GM19452 (cell line): Measurements from ENCODE around the gene CEACAM18.
"Not testable (repeated sequence)": the region's sequence is repeated elsewhere in the genome, so short reads cannot be mapped to it uniquely, and the experiment has no call there.

Experiments
- ATAC-seq: cut with Tn5 transposase; IDR thresholded peaks from one replicate; pipeline ENCODE4 v1.9.1; 2021; ENCODE audit not compliant: unreplicated experiment

Gene CEACAM18

GRCh38 chr19:51491586-51491985, 13.2 kb downstream of the CEACAM18 start:
- no peak for ATAC-seq

- ATAC-seq = no peak
Measured at GRCh38 chr19:51493776-51494175, 15.4 kb downstream of the CEACAM18 start.

DNA sequence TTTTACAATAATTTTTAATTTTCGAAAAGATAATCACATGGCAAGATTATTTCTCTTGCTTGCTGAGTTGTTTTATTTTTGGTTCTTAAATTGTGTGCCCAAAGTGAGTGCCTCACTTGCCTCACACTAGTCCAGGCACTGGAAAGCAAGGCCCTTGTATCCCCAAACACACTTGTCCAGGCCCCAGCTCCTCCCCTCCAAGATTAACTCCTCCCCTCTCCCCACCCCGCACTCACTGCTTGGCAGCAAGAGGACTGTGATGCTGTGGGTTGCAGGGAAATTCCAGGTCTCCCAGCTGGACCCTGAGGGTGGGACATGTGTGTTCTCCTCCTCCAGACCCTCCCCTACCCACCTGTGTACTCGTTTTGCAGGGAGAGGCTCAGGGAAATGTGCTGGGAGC, 19.3 kb downstream of the CEACAM18 start:
- no peak for ATAC-seq

DNA sequence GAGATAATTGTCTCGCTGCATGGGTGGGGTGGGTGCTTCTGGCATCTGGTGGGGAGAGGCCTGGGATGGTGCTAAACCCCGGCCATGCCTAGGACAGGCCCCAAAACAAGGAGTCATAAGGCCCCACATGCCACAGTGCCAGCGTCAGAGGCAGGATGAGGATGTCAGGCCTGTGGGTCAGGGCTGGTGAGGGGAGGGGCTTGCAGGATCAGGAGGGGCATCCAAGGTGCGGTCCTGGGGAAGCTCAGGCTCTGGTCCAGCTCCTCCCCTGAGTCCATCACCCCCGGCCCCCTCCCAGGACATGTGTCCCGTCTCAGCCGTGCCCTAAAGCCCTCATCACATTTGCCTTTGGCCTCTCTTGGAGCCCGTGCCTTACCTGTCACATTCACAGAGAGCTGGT, 22.6 kb downstream of the CEACAM18 start:
- not testable (repeated sequence) for ATAC-seq

DNA sequence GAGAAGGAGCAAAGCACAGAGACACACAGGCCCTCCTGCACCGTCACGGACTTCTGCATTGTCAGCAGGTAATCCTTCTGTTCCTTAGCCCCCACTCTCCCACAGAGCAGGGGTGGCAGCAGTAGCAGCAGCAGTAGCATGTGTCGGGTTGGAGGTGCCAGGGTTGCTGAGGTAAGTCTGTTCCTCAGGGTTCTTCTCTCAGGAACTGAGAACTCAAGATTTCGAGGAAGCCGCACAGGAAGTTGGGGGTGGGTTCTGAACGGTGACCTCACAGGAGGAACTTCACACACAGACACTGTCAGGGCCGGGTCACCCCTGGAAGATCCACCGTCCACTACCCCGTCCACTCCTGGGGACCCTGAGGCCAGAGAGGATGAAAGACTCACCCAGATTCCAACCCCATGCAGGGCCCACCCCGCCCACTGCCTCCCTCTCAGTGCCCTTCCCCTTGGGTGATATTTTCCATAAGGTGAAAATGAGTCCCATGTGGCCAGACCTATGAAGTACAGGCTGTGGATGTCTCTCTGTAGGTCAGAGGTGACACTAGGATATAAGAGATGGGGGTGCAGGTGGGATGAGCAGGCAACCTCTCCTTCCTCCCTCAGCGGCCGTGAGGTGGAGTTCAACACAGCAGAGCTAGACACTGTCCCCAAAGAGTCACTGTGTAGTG, 23.4 kb downstream of the CEACAM18 start, which contains the start of gene SIGLEC12:
Gene SIGLEC12 (minus strand): TSS at position 207 of the 670 bp plus-strand sequence. CDS start 67 bp downstream, at position 140.
- no peak for ATAC-seq

DNA sequence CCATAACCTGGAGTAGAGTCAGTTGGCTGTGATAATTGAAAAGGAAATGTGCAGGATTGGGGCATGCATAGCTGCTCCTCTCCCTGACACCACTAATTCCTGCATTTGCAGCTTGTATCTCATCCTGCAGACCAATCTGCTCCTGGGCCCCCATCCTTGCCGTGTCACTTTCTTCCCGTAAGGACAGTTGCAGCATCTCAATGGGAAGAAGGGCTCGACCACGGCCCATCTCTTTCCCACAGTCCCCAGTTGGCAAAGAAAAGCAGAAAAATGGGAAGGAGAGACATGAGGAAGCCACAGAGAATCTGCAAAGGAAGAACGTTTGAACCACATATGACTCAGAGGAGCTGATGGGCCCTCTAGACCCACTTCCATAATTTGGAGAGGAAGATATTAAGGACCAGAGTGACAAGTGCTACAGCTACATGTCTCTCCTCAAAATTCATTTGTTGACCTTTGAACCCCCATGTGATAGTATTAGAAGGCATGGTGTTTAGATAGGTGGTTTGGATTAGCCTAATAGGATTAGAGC, 25.0 kb downstream of the CEACAM18 start:
- no peak for ATAC-seq

DNA sequence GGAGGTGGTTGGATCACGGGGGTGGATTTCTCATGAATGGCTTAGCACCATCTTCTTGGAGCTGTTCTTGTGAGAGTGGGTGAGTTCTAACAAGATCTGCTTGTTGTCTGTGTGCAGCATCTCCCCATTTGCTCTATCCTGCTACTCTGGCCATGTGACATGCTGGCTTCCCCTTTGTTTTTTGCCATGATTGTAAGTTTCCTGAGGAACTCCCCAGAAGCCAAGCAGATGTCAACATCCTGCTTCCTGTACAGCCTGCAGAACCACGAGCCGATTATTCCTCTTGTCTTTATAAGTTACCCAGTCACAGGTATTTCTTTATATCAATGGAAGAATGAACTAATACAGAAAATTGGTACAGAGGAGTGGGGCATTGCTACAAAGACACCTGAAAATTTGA, 25.6 kb downstream of the CEACAM18 start:
- ATAC-seq = no peak

GRCh38 chr19:51505904-51506303, 27.6 kb downstream of the CEACAM18 start:
- ATAC-seq = no peak

DNA sequence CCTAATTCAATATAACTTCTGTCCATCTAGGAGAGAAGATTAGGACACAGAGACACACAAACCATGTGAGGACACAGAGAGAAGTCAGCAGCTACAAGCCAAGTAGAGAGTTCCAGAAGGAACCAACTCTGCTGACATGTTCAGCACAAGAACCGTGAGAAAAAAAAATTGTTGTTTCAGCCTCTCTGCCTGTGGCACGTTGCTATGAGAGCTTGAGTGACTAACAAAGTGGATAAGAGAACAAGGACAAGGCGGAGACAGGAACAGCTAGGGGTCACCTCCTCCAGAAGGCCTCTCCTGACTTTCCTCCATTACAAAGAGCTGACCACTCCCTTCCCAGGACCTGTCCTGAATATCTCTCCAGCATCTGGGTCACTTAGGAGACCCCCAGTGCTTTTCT, 28.9 kb downstream of the CEACAM18 start:
- no peak for ATAC-seq

DNA sequence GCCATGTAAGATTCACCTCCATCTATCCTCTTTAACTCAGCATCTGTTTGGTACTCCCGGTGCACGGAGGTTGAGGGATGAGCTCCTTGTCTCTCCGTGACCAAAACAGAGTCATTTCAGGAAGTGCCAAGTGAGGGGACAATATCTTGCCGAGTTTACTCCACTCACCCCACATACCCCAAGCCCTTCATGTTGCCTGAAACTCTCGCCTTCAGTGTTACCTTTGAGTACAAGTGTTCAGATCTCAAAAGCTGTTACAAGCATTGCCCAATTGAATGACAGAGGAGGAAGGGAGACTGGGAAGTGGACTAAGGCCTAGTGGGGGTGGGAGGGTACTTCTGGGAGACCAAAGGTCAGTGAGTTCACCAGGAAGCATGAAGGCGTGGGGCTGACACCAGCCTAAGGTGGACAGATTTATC, 29.3 kb downstream of the CEACAM18 start:
- ATAC-seq = no peak

- ATAC-seq = no peak
Measured at GRCh38 chr19:51508059-51508733, 29.9 kb downstream of the CEACAM18 start.

GRCh38 chr19:51509823-51510660, 31.7 kb downstream of the CEACAM18 start:
- ATAC-seq = no peak

- no peak for ATAC-seq
Measured at GRCh38 chr19:51511353-51511752, 33.0 kb downstream of the CEACAM18 start.

- no peak for ATAC-seq
Measured at GRCh38 chr19:51513968-51514367, 35.6 kb downstream of the CEACAM18 start.

DNA sequence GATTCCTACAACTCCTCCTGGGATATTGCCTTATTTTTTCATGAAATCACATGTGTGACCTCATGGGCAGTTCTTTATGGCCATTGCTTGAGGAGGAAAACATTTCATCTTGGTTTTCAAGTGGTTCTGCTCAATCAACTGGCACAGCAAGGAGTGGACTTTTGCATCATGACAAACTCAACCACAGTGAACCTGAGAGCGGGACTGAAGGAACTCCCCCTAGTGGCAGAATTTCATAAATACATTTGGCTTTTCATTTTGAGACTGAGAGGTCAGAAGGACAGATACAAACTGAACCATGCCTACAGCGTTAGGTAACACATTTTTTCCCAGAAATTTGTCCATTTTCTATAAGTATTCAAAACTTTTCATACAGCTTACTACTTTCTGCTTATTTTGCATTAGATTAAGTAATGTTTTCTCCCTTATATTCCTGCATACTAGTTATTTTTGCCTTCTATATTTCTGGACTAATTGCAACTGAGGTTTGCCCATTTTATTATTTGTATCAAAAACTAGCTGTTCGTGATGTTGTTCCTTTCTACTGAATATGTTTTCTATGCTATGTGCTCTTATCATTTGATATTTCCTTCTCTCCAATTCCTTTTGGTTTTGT, 36.6 kb downstream of the CEACAM18 start:
- no peak for ATAC-seq

GRCh38 chr19:51520728-51521127, 42.4 kb downstream of the CEACAM18 start:
- ATAC-seq = no peak

DNA sequence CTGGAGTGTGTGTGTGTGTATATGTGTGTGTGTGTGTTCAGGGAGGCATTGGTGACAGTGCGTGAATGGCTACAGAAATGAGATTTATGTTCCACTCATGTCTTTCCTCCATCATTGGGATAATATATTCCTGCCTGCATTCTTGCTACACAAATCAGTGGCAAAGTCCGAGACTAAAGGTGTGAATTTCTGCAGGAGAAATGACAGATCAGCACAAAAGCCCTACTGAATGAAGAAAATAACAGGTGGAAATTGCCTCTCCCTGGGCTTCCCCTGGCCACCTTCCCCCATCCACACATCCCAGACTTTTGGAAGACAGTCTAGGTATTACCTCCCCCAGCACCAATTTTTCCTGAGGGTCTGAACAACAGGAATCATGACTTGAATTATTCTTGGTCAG, 43.0 kb downstream of the CEACAM18 start:
- ATAC-seq = no peak

- no peak for ATAC-seq
Measured at GRCh38 chr19:51521781-51522180, 43.4 kb downstream of the CEACAM18 start.

DNA sequence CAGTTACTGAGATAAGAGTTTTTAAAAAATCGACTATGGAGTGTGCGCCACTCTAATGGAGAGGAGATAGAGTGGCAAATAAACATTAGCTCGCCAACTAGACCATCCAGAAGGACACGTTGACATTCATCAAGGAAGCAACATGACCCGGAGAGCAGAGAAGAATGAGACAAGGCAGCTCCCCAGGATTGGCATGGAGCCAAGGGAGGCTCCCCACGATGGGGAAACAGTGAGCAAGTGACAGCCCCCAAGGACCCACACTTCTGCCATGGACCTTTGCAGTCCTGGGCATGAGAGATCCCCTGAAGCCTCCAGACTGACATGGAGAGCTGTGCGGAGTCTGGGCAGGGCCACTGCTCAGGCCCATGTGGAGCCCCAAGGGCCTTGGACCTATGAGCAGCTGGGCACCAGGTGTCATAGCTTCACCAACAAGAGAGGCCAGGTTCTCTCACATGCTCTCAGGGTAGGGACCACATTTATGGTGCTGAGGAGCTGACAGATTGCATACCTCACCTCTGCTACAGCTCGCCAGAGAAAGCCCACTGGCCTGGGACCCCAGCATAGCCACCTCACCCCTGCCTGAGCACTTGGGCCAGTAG, 46.4 kb downstream of the CEACAM18 start:
- no peak for ATAC-seq

DNA sequence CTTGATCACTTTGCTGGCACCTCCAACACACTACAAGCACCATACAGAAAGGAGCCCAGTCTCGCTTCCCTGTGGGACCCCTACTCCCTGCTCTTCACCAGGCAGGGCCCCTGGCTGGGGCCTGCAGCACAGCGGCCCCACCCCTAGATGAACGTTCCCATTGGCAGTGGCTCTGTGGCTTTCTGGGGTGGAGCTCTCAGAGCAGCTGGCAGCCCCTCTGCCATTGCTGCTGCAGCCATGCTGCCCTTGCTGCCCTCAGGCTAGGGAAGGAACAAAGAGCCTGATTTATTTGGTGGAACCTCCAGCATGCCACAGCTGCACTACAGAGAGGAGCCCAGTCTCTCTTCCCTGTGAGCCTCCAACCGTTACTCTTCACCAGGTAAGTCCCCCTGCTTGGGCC, 47.3 kb downstream of the CEACAM18 start:
- no peak for ATAC-seq

DNA sequence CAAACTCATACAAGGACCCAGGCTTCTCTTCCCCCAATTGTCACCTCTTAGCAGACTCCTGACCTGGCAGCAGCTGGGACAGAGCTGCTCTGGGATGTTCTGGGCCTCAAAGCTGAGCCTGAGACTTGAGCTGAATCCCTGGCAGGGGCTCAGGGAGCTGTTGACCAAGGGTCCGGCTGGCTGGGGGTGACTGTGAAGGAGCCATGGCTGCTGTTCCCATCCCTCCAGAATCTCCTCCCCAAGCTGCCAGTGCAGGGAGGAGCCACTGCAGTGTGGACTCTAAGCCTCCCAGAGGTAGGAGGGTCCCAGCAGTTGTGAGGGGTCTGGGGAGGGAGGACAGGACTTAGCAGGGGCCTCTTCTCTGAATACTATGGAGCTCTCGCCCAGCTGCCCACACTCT, 51.0 kb downstream of the CEACAM18 start:
- no peak for ATAC-seq
